IMR-90 (cell line): ENCODE results near the gene TBPL1.

ENCODE experiments used
- CHD1 ChIP-seq: IDR thresholded peaks from 2 replicates; pipeline ENCODE4 v1.6.1; 2012; ENCODE audit warnings: low read depth, low read length, improper control_type of control experiment
- CTCF ChIP-seq: conservative IDR thresholded peaks from 2 replicates; pipeline ENCODE4 v1.5.1; 2012; ENCODE audit warnings: mild to moderate bottlenecking, low read depth, low read length, improper control_type of control experiment
- FOS ChIP-seq: fragments of 150-350 bp; IDR thresholded peaks from 2 replicates; pipeline ENCODE4 v1.6.1; 2016; ENCODE audit warnings: low read depth, low read length
- MAFK ChIP-seq: IDR thresholded peaks from 2 replicates; pipeline ENCODE4 v1.6.1; 2012; ENCODE audit warnings: low read depth, low read length, improper control_type of control experiment
- MXI1 ChIP-seq: IDR thresholded peaks from 2 replicates; pipeline ENCODE4 v1.6.1; 2012; ENCODE audit warnings: low read depth, mild to moderate bottlenecking, low read length, moderate library complexity, borderline replicate concordance
- NFE2L2 ChIP-seq: fragments of 150-350 bp; IDR thresholded peaks from 2 replicates; pipeline ENCODE4 v1.6.1; 2016; ENCODE audit warnings: low read depth, mild to moderate bottlenecking, low read length
- POLR2A ChIP-seq: IDR thresholded peaks from 2 replicates; pipeline ENCODE4 v1.6.1; 2012; ENCODE audit warnings: mild to moderate bottlenecking, low read depth, low read length
- RAD21 ChIP-seq: IDR thresholded peaks from 2 replicates; pipeline ENCODE4 v1.6.1; 2012; ENCODE audit warnings: low read length, improper control_type of control experiment
- RCOR1 ChIP-seq: IDR thresholded peaks from 2 replicates; pipeline ENCODE4 v1.6.1; 2012; ENCODE audit warnings: mild to moderate bottlenecking, low read length, improper control_type of control experiment; ENCODE audit not compliant: insufficient replicate concordance
- RFX5 ChIP-seq: IDR thresholded peaks from 2 replicates; pipeline ENCODE4 v1.8.0; 2012; ENCODE audit warnings: low read depth, mild to moderate bottlenecking, low read length, moderate library complexity
- TF ChIP-seq, protein P1 (sequence below): fragments of 150-350 bp; IDR thresholded peaks from 2 replicates; pipeline ENCODE4 v1.6.1; 2017; ENCODE audit warnings: mild to moderate bottlenecking, antibody characterized with exemption, low read length, low read depth
- TF ChIP-seq, protein P2 (sequence below): fragments of 150-350 bp; IDR thresholded peaks from 2 replicates; pipeline ENCODE4 v1.6.1; 2016; ENCODE audit warnings: low read depth, mild to moderate bottlenecking, low read length, moderate library complexity, borderline replicate concordance

DNA sequence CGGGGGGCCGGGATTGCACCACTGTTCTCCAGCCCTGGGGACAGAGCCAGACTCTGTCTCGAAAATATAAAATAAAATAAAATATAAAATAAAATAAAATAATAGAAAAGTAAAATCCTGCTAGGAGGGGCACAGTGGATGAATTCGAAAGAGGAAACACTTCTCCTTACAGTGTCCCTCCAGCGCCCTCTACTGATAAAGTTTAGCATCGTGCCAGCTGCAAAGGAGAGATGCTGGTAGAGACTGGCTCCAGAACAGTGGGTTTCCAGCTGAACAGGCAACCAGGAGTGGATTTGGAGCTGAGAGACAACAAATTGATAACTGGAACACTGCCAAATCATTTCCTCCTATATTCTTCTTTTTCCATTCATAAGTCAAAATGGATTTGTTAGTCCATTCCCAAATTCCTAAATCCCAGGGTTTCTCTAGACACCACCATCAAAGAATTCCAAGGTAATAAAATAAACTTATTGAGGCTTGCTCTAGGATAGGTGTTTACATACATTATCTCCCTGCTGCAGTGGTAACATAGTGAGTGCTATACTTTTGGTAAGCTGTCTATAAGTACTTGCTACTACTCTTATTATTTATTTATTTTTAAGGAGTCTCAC is 31.7 kb upstream of the TBPL1 start:
- no peak for TF ChIP-seq MXI1
- TF ChIP-seq POLR2A, result no peak
- TF ChIP-seq RAD21, result peak; percentile 87
- no peak for TF ChIP-seq NFE2L2
- peak; percentile 88 for TF ChIP-seq CTCF
- no peak for TF ChIP-seq RCOR1
- TF ChIP-seq MAFK, result no peak
- TF ChIP-seq, protein P1, sequence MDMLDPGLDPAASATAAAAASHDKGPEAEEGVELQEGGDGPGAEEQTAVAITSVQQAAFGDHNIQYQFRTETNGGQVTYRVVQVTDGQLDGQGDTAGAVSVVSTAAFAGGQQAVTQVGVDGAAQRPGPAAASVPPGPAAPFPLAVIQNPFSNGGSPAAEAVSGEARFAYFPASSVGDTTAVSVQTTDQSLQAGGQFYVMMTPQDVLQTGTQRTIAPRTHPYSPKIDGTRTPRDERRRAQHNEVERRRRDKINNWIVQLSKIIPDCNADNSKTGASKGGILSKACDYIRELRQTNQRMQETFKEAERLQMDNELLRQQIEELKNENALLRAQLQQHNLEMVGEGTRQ, result no peak
- TF ChIP-seq CHD1, result no peak
- TF ChIP-seq, protein P2, sequence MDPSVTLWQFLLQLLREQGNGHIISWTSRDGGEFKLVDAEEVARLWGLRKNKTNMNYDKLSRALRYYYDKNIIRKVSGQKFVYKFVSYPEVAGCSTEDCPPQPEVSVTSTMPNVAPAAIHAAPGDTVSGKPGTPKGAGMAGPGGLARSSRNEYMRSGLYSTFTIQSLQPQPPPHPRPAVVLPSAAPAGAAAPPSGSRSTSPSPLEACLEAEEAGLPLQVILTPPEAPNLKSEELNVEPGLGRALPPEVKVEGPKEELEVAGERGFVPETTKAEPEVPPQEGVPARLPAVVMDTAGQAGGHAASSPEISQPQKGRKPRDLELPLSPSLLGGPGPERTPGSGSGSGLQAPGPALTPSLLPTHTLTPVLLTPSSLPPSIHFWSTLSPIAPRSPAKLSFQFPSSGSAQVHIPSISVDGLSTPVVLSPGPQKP, result no peak
- no peak for TF ChIP-seq RFX5
- no peak for TF ChIP-seq FOS
